ENCODE results near the gene FREM1.

GRCh38 chr9:14907360-14907685, 2.9 kb downstream of the FREM1 start:
- TF ChIP-seq CTCF (IDR thresholded peaks at IDR 0.05) (no peak), POLR2AphosphoS5 (IDR thresholded peaks at IDR 0.05; ENCODE audit: insufficient read depth in 1 of 2, low read depth in 1 of 2) (no peak)
